Measurements from ENCODE around the gene MAP3K1.

GRCh38 chr5:56829137-56829908 is 14.0 kb downstream of the MAP3K1 start:
- TF ChIP-seq CTCF (IDR thresholded peaks at IDR 0.05; ENCODE audit: low read depth, low read length, missing input control) = no peak
- no peak for TF ChIP-seq MAX (IDR thresholded peaks at IDR 0.05)
- TF ChIP-seq JUND (IDR thresholded peaks at IDR 0.05) = no peak
